HepG2 (cell line): ENCODE measurements around the gene GJC2. TPM values are rescaled to one million over a fixed set of nuclear protein-coding genes. Genes with fewer than 3 reads are reported as not detected.

Source experiments
- ADNP ChIP-seq: sonication (generic); formaldehyde crosslinking; IDR thresholded peaks from 2 replicates; pipeline ENCODE4 v1.4.0; 2020; ENCODE audit warnings: missing genetic modification reagents
- ARNT2 ChIP-seq: sonication (generic); formaldehyde crosslinking; IDR thresholded peaks from 2 replicates; pipeline ENCODE4 v1.8.0; 2022; ENCODE audit warnings: mild to moderate bottlenecking, low read depth, missing genetic modification reagents, moderate library complexity
- E2F2 ChIP-seq: sonication (generic); formaldehyde crosslinking; IDR thresholded peaks from 2 replicates; pipeline ENCODE4 v1.4.0; 2020; ENCODE audit warnings: missing genetic modification reagents, borderline replicate concordance
- HNF4A ChIP-seq: sonication (generic); formaldehyde crosslinking; IDR thresholded peaks from 2 replicates; pipeline ENCODE4 v1.4.0; 2020; ENCODE audit warnings: missing genetic modification reagents
- NFIB ChIP-seq: sonication (generic); formaldehyde crosslinking; IDR thresholded peaks from 2 replicates; pipeline ENCODE4 v1.9.0; 2021; ENCODE audit warnings: missing genetic modification reagents, mild to moderate bottlenecking, borderline replicate concordance
- TFDP2 ChIP-seq: sonication (generic); formaldehyde crosslinking; IDR thresholded peaks from 2 replicates; pipeline ENCODE4 v1.4.0; 2020; ENCODE audit warnings: missing genetic modification reagents
- TOPORS ChIP-seq: sonication (generic); formaldehyde crosslinking; IDR thresholded peaks from 2 replicates; pipeline ENCODE4 v1.8.0; 2023; ENCODE audit warnings: mild to moderate bottlenecking, missing genetic modification reagents
- ZBTB7A ChIP-seq: sonication (generic); formaldehyde crosslinking; IDR thresholded peaks from 2 replicates; pipeline ENCODE4 v1.8.0; 2022; ENCODE audit warnings: mild to moderate bottlenecking, missing genetic modification reagents
- ZNF513 ChIP-seq: sonication (generic); formaldehyde crosslinking; conservative IDR thresholded peaks from 2 replicates; pipeline ENCODE4 v1.5.0; 2020; ENCODE audit warnings: missing genetic modification reagents
- ZNF556 ChIP-seq: sonication (generic); formaldehyde crosslinking; IDR thresholded peaks from 2 replicates; pipeline ENCODE4 v1.4.0; 2020; ENCODE audit warnings: mild to moderate bottlenecking, missing genetic modification reagents, borderline replicate concordance
- ZNF558 ChIP-seq: sonication (generic); formaldehyde crosslinking; IDR thresholded peaks from 2 replicates; pipeline ENCODE4 v1.9.0; 2022; ENCODE audit warnings: mild to moderate bottlenecking, missing genetic modification reagents, borderline replicate concordance
- ZNF577 ChIP-seq: sonication (generic); formaldehyde crosslinking; IDR thresholded peaks from 2 replicates; pipeline ENCODE4 v1.4.0; 2020; ENCODE audit warnings: mild to moderate bottlenecking, low read depth, missing genetic modification reagents, borderline replicate concordance
- ZNF609 ChIP-seq: sonication (generic); formaldehyde crosslinking; IDR thresholded peaks from 2 replicates; pipeline ENCODE4 v1.4.0; 2020; ENCODE audit warnings: mild to moderate bottlenecking, missing genetic modification reagents, borderline replicate concordance
- ZNF644 ChIP-seq: IDR thresholded peaks from 2 replicates; pipeline ENCODE4 v1.6.1; 2016; ENCODE audit warnings: low read depth
- polyA plus RNA-seq, 8 experiments: library from polyadenylated mRNA; depleted of rRNA in 3 of 8; stranded (reverse) in 7 of 8; unstranded in 1 of 8; fragments of >200 nt; fragmentation: Illumina TruSeq in 4 of 8; extraction: Trizol in 4 of 8; gene quantifications; 2 replicates each; pipeline versions ENCODE4 v1.2.1 to v1.2.3, GENCODE V29; 2011 to 2016; ENCODE audit warnings: low read depth in 4 of 8, missing spikeins in 1 of 8, mixed read lengths in 1 of 8; ENCODE audit not compliant: insufficient read depth in 1 of 8
- total RNA-seq, 5 experiments: library from RNA; depleted of rRNA; stranded (reverse); fragments of >200 nt; fragmentation: Illumina TruSeq; extraction: Trizol; gene quantifications; 2 replicates each; pipeline ENCODE4 v1.2.3, GENCODE V29; 2016; ENCODE audit warnings: low read depth in 1 of 5
- TF ChIP-seq, protein P1 (sequence below): sonication (generic); formaldehyde crosslinking; IDR thresholded peaks from 2 replicates; pipeline ENCODE4 v1.9.0; 2021; ENCODE audit warnings: missing genetic modification reagents, borderline replicate concordance
- TF ChIP-seq, protein P2 (sequence below): sonication (generic); formaldehyde crosslinking; IDR thresholded peaks from 2 replicates; pipeline ENCODE4 v1.5.1; 2020; ENCODE audit warnings: missing genetic modification reagents, mild to moderate bottlenecking, borderline replicate concordance

The GJC2 gene
- total and polyA plus RNA-seq, 2 of the 13 experiments (the other 11 are each of a cell fraction or from before 2014, with no cell fraction given): 1.6 to 3.8 TPM

- TF ChIP-seq, protein P1, sequence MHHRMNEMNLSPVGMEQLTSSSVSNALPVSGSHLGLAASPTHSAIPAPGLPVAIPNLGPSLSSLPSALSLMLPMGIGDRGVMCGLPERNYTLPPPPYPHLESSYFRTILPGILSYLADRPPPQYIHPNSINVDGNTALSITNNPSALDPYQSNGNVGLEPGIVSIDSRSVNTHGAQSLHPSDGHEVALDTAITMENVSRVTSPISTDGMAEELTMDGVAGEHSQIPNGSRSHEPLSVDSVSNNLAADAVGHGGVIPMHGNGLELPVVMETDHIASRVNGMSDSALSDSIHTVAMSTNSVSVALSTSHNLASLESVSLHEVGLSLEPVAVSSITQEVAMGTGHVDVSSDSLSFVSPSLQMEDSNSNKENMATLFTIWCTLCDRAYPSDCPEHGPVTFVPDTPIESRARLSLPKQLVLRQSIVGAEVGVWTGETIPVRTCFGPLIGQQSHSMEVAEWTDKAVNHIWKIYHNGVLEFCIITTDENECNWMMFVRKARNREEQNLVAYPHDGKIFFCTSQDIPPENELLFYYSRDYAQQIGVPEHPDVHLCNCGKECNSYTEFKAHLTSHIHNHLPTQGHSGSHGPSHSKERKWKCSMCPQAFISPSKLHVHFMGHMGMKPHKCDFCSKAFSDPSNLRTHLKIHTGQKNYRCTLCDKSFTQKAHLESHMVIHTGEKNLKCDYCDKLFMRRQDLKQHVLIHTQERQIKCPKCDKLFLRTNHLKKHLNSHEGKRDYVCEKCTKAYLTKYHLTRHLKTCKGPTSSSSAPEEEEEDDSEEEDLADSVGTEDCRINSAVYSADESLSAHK (CRISPR knock-in tag): no peak
- TF ChIP-seq TFDP2 (CRISPR knock-in tag) (no peak), TOPORS (CRISPR knock-in tag) (no peak), HNF4A (CRISPR knock-in tag) (peak; percentile 78), E2F2 (CRISPR knock-in tag) (no peak), NFIB (CRISPR knock-in tag) (no peak), ZNF577 (CRISPR knock-in tag) (no peak), ZNF609 (CRISPR knock-in tag) (no peak), ZNF644 (CRISPR knock-in tag) (no peak), ZNF558 (no peak), ZNF513 (CRISPR knock-in tag) (no peak), ADNP (no peak), ARNT2 (CRISPR knock-in tag) (no peak), ZNF556 (CRISPR knock-in tag) (no peak), ZBTB7A (CRISPR knock-in tag) (no peak)
- TF ChIP-seq, protein P2, sequence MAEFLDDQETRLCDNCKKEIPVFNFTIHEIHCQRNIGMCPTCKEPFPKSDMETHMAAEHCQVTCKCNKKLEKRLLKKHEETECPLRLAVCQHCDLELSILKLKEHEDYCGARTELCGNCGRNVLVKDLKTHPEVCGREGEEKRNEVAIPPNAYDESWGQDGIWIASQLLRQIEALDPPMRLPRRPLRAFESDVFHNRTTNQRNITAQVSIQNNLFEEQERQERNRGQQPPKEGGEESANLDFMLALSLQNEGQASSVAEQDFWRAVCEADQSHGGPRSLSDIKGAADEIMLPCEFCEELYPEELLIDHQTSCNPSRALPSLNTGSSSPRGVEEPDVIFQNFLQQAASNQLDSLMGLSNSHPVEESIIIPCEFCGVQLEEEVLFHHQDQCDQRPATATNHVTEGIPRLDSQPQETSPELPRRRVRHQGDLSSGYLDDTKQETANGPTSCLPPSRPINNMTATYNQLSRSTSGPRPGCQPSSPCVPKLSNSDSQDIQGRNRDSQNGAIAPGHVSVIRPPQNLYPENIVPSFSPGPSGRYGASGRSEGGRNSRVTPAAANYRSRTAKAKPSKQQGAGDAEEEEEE (CRISPR knock-in tag): no peak
Observed at GRCh38 chr1:228109962-228110488, 39.7 kb upstream of the GJC2 start (continued).
